ENCODE data around the gene SLC44A1. TPM values are rescaled to one million over a fixed set of nuclear protein-coding genes. Genes with fewer than 3 reads are reported as not detected.

The SLC44A1 gene
- total RNA-seq, 1 donor from 2014 or later: 48.7 TPM

DNA sequence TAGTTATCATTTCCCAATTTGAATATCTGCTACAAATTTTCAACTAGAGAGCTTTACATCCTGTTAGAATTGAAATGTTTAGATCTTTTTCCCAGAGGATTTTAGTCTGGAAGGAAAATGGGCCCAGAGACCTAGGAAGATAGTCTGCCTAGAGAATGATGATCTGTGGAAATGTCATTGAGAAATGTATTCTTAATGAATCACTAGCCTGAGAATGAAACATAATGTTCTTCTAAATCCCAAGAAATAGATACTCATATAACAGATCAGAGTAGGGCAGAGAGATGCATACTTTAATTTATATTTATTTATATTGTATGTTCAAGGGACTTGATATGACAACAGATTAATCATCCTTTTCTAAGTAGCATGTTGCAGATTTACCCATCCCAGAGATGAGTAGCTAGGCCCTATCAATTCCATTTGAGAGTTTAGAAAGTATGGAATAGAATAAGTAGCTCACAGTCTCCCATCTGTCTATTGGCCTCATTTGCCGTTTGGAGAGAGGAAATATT lies 25.1 kb upstream of the SLC44A1 start:
- Mint-ChIP-seq H3K27me3 (no peaks in the 10 kb centered on the region), H3K36me3 (ENCODE audit: insufficient read depth) (peaks cover 10% of the 10 kb centered on the region), H3K4me3 (ENCODE audit: low read depth) (no peak overlapping the region), H3K9me3 (ENCODE audit: low read depth) (peaks cover 16% of the 10 kb centered on the region), H3K4me1 (ENCODE audit: low read depth) (peaks cover 3% of the 10 kb centered on the region), H3K27ac (no peak overlapping the region)
- TF ChIP-seq, protein P1, sequence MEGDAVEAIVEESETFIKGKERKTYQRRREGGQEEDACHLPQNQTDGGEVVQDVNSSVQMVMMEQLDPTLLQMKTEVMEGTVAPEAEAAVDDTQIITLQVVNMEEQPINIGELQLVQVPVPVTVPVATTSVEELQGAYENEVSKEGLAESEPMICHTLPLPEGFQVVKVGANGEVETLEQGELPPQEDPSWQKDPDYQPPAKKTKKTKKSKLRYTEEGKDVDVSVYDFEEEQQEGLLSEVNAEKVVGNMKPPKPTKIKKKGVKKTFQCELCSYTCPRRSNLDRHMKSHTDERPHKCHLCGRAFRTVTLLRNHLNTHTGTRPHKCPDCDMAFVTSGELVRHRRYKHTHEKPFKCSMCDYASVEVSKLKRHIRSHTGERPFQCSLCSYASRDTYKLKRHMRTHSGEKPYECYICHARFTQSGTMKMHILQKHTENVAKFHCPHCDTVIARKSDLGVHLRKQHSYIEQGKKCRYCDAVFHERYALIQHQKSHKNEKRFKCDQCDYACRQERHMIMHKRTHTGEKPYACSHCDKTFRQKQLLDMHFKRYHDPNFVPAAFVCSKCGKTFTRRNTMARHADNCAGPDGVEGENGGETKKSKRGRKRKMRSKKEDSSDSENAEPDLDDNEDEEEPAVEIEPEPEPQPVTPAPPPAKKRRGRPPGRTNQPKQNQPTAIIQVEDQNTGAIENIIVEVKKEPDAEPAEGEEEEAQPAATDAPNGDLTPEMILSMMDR (IDR thresholded peaks at IDR 0.05; ENCODE audit: unreplicated experiment): no peak
- DNase-seq (ENCODE audit: low spot score, unreplicated experiment): no peak

DNA sequence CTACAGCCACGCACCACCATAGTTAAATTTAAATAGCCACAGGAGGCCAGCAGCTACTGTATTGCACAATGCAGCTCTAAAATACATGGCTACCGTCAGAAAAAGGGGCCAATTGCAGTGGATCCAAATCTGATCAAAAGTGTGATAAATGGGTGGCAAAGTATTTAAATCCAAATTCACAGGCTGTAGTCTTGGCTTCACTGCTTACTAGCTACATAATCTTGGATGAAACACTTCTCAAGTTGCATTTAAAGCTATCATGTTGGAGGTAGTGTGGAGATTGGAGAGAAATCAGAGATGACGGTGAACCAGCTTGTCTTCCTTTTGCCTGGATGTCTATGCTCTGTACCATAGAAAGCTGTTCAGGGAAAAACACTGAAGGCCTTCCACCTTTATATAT lies 24.0 kb upstream of the SLC44A1 start:
- Mint-ChIP-seq H3K9me3 (ENCODE audit: low read depth) (peaks cover 22% of the 10 kb centered on the region), H3K4me1 (ENCODE audit: low read depth) (peaks cover 3% of the 10 kb centered on the region), H3K36me3 (ENCODE audit: insufficient read depth) (peaks cover 19% of the 10 kb centered on the region), H3K27me3 (no peaks in the 10 kb centered on the region), H3K27ac (no peak overlapping the region), H3K4me3 (ENCODE audit: low read depth) (no peak overlapping the region)
- DNase-seq (ENCODE audit: low spot score, unreplicated experiment): no peak
- TF ChIP-seq, protein P1 (IDR thresholded peaks at IDR 0.05; ENCODE audit: unreplicated experiment): no peak

DNA sequence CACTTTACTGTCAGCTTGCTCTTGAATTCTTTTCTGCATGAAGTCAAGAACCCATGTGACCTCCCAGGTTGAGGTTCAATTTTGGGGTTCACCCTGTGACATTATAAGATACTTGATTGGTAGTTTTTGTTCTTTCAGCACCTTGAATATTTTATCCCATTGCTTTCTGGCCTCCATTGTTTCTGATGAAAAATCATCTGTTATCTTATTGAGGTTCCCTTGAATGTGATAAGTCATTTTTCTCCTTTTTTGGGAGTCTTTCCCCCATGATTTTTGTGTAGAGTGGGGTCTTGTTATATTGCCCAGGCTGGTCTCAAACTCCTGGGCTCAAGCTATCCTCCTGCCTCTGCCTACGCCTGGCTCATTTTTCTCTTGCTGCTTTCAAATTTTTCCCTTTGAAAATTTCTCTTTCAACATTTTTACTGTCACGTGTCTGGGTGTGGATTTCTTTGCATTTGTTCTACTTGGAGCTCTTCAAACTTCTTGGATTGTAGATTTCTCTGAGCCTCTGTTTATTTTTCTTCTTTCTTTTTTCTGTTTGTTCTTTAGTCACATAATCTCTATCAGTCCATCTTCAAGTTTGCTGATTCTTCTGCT lies 20.8 kb upstream of the SLC44A1 start:
- TF ChIP-seq, protein P1 (IDR thresholded peaks at IDR 0.05; ENCODE audit: unreplicated experiment): no peak
- Mint-ChIP-seq H3K4me3 (ENCODE audit: low read depth) (no peak overlapping the region), H3K36me3 (ENCODE audit: insufficient read depth) (peaks cover 22% of the 10 kb centered on the region), H3K27me3 (no peaks in the 10 kb centered on the region), H3K4me1 (ENCODE audit: low read depth) (no peaks in the 10 kb centered on the region), H3K27ac (no peak overlapping the region), H3K9me3 (ENCODE audit: low read depth) (peaks cover 25% of the 10 kb centered on the region)
- no peak for DNase-seq (ENCODE audit: low spot score, unreplicated experiment)

DNA sequence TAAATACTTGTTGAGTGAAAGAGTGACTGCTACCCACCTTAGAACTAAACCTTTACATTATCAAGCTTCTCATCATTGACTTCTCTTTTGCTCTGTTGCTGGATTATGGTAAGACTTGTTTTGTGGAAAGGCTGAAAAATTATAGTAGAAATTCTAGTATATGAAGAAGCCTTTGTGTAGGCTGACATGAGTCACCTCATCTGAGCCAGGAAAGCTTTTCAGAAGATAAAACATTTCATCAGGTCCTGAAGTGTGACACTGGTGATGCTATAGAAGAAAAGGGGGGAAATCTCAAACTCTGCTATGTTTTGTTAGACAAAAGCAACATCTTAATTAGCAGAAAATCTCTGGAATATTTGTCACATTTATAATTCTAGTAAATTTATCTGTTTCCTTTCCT lies 18.4 kb upstream of the SLC44A1 start:
- Mint-ChIP-seq H3K36me3 (ENCODE audit: insufficient read depth) (peaks cover 22% of the 10 kb centered on the region), H3K4me1 (ENCODE audit: low read depth) (no peaks in the 10 kb centered on the region), H3K9me3 (ENCODE audit: low read depth) (peaks cover 25% of the 10 kb centered on the region), H3K27ac (no peak overlapping the region), H3K27me3 (no peaks in the 10 kb centered on the region), H3K4me3 (ENCODE audit: low read depth) (no peak overlapping the region)
- no peak for DNase-seq (ENCODE audit: low spot score, unreplicated experiment)
- TF ChIP-seq, protein P1 (IDR thresholded peaks at IDR 0.05; ENCODE audit: unreplicated experiment): no peak

DNA sequence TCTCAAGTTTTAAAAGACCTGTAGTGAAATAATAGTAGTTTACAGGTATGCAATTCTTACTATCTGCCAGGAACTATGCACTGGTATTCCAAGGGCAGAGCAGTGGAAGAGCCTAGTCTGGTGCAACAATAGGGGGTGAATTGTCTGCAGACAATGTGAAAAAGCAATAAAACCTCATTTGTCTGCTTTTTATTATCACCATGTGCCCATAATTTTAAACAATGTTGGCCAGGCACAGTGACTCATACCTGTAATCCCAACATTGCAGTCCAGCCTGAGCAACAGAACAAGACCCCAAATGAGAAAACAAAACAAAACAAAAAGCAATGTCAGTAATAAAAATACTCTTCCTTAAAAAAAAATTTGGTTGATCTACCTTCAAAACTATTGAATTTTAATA lies 12.2 kb upstream of the SLC44A1 start:
- H3K4me1 Mint-ChIP-seq (ENCODE audit: low read depth): peaks cover 3% of the 10 kb centered on the region
- H3K27me3 Mint-ChIP-seq: no peaks in the 10 kb centered on the region

More for the DNA sequence above, 12.2 kb upstream of the SLC44A1 start:
- H3K4me3 Mint-ChIP-seq (ENCODE audit: low read depth): no peak overlapping the region
- no peaks in the 10 kb centered on the region for H3K36me3 Mint-ChIP-seq (ENCODE audit: insufficient read depth)
- H3K27ac Mint-ChIP-seq: no peak overlapping the region
- DNase-seq (ENCODE audit: low spot score, unreplicated experiment): no peak
- no peaks in the 10 kb centered on the region for H3K9me3 Mint-ChIP-seq (ENCODE audit: low read depth)
- TF ChIP-seq, protein P1 (IDR thresholded peaks at IDR 0.05; ENCODE audit: unreplicated experiment): no peak
